GM12878 (cell line): ENCODE data around the gene SPOP. TPM values are rescaled to one million over a fixed set of nuclear protein-coding genes. Genes with fewer than 3 reads are reported as not detected.

ENCODE experiments used
- ATAC-seq: fragments of 200-7000 bp; cut with Tn5 transposase; 3 replicates; pipeline ENCODE4 v1.9.1; 2020; ENCODE audit warnings: mild to moderate bottlenecking, moderate library complexity
- BruUV-seq: library from RNA; stranded (reverse); fragments of 400-500 nt; replicated peaks from 2 replicates; lab custom pipeline; 2021; lab: Mats Ljungman, UMichigan
- CTCF ChIA-PET: fragments of 300-600 bp; sonication (Branson Sonifier 250); formaldehyde crosslinking; extraction: SDS; loops from one replicate; lab custom pipeline; 2021; ENCODE audit warnings: inconsistent platforms; lab: Yijun Ruan, JAX
- POLR2A ChIA-PET: fragments of 350-600 bp; formaldehyde crosslinking; extraction: SDS; loops from one replicate; lab custom pipeline; 2021; ENCODE audit warnings: inconsistent platforms; lab: Charles Lee
- RAD21 ChIA-PET: fragments of 300-600 bp; sonication (Branson Sonifier 250); formaldehyde crosslinking; loops from one replicate; lab custom pipeline; 2023; ENCODE audit warnings: antibody characterized with exemption; ENCODE audit not compliant: unreplicated experiment; lab: Charles Lee
- SMC1A ChIA-PET: fragments of 300-600 bp; sonication (Branson Sonifier 250); formaldehyde crosslinking; loops from one replicate; lab custom pipeline; 2023; ENCODE audit not compliant: unreplicated experiment, uncharacterized antibody; lab: Charles Lee
- DNase-seq: peaks from one replicate; pipeline ENCODE4 v3.0.0-alpha.2; 2011; ENCODE audit warnings: low read depth, low spot score
- FAIRE-seq: peaks from 3 replicates; lab custom pipeline; 2011; peaks lifted over from hg19 to GRCh38; lab: Jason Lieb, UNC
- H2AFZ ChIP-seq: 2 replicates; pipeline ENCODE4 v1.6.0; 2011; ENCODE audit warnings: low read depth, low read length, control low read depth; ENCODE audit not compliant: control insufficient read depth
- H3K27ac ChIP-seq: 2 replicates; pipeline ENCODE4 v1.5.1; 2011; ENCODE audit warnings: control low read depth; ENCODE audit not compliant: control insufficient read depth, insufficient read depth
- H3K27me3 ChIP-seq, 2 experiments: replicated peaks in 1 of 2; 2 replicates each; pipeline versions ENCODE4 v1.6.0 to v1.6.1; 2011; ENCODE audit warnings: low read length in 1 of 2; ENCODE audit not compliant: control insufficient read depth in 2 of 2, insufficient read depth in 2 of 2
- H3K36me3 ChIP-seq, 2 experiments: 2 replicates each; pipeline ENCODE4 v1.5.1; 2011; ENCODE audit warnings: low read length in 1 of 2; ENCODE audit not compliant: control insufficient read depth in 2 of 2, insufficient read depth in 2 of 2
- H3K4me1 ChIP-seq: 2 replicates; pipeline ENCODE4 v1.6.1; 2011; ENCODE audit warnings: mild to moderate bottlenecking, low read length, moderate library complexity, mixed read lengths; ENCODE audit not compliant: control insufficient read depth, insufficient read depth
- H3K4me2 ChIP-seq: 2 replicates; pipeline ENCODE4 v1.6.0; 2011; ENCODE audit warnings: control low read depth; ENCODE audit not compliant: control insufficient read depth, insufficient read depth
- H3K4me3 ChIP-seq: fragments of 200-600 bp; sonication (generic); 2 replicates; pipeline ENCODE4 v1.5.1; 2016
- H3K79me2 ChIP-seq: 2 replicates; pipeline ENCODE4 v1.6.0; 2011; ENCODE audit warnings: low read length; ENCODE audit not compliant: control insufficient read depth, insufficient read depth
- H3K9ac ChIP-seq: 2 replicates; pipeline ENCODE4 v1.8.0; 2011; ENCODE audit warnings: low read length, control low read depth, mixed read lengths; ENCODE audit not compliant: control insufficient read depth, insufficient read depth
- H3K9me3 ChIP-seq: replicated peaks from 3 replicates; pipeline ENCODE4 v1.5.1; 2011; ENCODE audit warnings: mild to moderate bottlenecking, low read length; ENCODE audit not compliant: control insufficient read depth, insufficient read depth
- H4K20me1 ChIP-seq: 2 replicates; pipeline ENCODE4 v1.6.0; 2011; ENCODE audit not compliant: control insufficient read depth, insufficient read depth
- CHD1 ChIP-seq: IDR thresholded peaks from 2 replicates; pipeline ENCODE4 v1.6.1; 2012; ENCODE audit warnings: low read depth, low read length, improper control_type of control experiment
- DPF2 ChIP-seq: fragments of 450-650 bp; IDR thresholded peaks from 2 replicates; pipeline ENCODE4 v1.6.1; 2017; ENCODE audit warnings: mild to moderate bottlenecking
- FOXK2 ChIP-seq: fragments of 450-650 bp; IDR thresholded peaks from 2 replicates; pipeline ENCODE4 v1.6.1; 2017; ENCODE audit warnings: mild to moderate bottlenecking, moderate library complexity
- HDAC2 ChIP-seq: fragments of 200-600 bp; sonication (generic); IDR thresholded peaks from 2 replicates; pipeline ENCODE4 v1.6.1; 2017
- MXI1 ChIP-seq: fragments of 150-350 bp; IDR thresholded peaks from 2 replicates; pipeline ENCODE4 v1.6.1; 2011; ENCODE audit warnings: low read depth, mild to moderate bottlenecking, inconsistent platforms, low read length, improper control_type of control experiment
- PAX5 ChIP-seq: IDR thresholded peaks from 2 replicates; pipeline ENCODE4 v1.6.1; 2011; ENCODE audit warnings: low read depth, low read length, borderline replicate concordance
- PML ChIP-seq: IDR thresholded peaks from 2 replicates; pipeline ENCODE4 v1.6.1; 2012; ENCODE audit warnings: low read length, inconsistent platforms
- RAD51 ChIP-seq: fragments of 450-650 bp; IDR thresholded peaks from 2 replicates; pipeline ENCODE4 v1.6.1; 2016; ENCODE audit warnings: moderate library complexity, mild to moderate bottlenecking, inconsistent platforms
- WGBS: methylation state at CpG from one replicate; pipeline ENCODE4 v1.1.6; 2016; ENCODE audit warnings: low lambda C conversion rate; ENCODE audit not compliant: insufficient replicate concordance, insufficient coverage; ENCODE audit errors: missing lambda C conversion rate; 5-methylcytosine and 5-hydroxymethylcytosine counted together
- in situ Hi-C: fragments of 300-500 bp; cut with MboI; formaldehyde crosslinking; loops from 9 replicates; pipeline ENCODE4 v1.14.3; 2018; ENCODE audit warnings: mixed read lengths
- intact Hi-C: fragments of 100-400 bp; cut with micrococcal nuclease; formaldehyde crosslinking; loops from one replicate; pipeline ENCODE4 v1.14.2; 2022; ENCODE audit not compliant: unreplicated experiment
- polyA plus RNA-seq, 11 experiments: library from polyadenylated mRNA; depleted of rRNA in 4 of 11; unstranded in 6 of 11; stranded (reverse) in 5 of 11; fragments of >200 nt; fragmentation: Nextera tagmentation in 4 of 11; fragmentation: Illumina TruSeq in 1 of 11; extraction: Ambion mirVana in 4 of 11; extraction: Trizol in 1 of 11; gene quantifications; 1 replicate in 1 of 11; 2 replicates in 10 of 11; pipeline versions ENCODE4 v1.2.1 to v1.2.3, GENCODE V29; 2011 to 2016; ENCODE audit warnings: inconsistent platforms in 2 of 11, missing spikeins in 2 of 11, low read depth in 1 of 11
- total RNA-seq, 4 experiments: library from RNA; depleted of rRNA in 3 of 4; stranded (reverse); fragments of >200 nt in 3 of 4; fragmentation: Illumina TruSeq in 1 of 4; extraction: Trizol in 1 of 4; gene quantifications; 2 replicates each; pipeline versions ENCODE4 v1.2.1 to v1.2.3, GENCODE V29; 2013 to 2021

The SPOP gene
- total and polyA plus RNA-seq, 10 of the 15 experiments (the other 5 are each of a cell fraction or from before 2014, with no cell fraction given): 35.1 to 80.4 (median 44.7) TPM

- DNase-seq (no peak), ATAC-seq (peak; percentile 30), FAIRE-seq (no peak)
- Histone ChIP-seq H3K4me1 (no peaks in the 10 kb centered on the region; the same call in 1 of the 2 replicates), H3K27ac (no peak overlapping the region), H3K9ac (no peak overlapping the region), H3K36me3 (no peaks in the 10 kb centered on the region), H3K79me2 (no peaks in the 10 kb centered on the region), H3K4me2 (peak overlapping the region; percentile 86), H2AFZ (no peak overlapping the region), H3K4me3 (peak overlapping the region; percentile 72; the same call in 1 of the 2 replicates), H4K20me1 (no peaks in the 10 kb centered on the region), H3K9me3 (no peaks in the 10 kb centered on the region), H3K27me3 (peaks cover 2 to 8% of the 10 kb centered on the region in 2 experiments; a peak in 3 of 4 replicates)
- POLR2A ChIA-PET: interaction anchor here (1.6 kb wide), 1 partner anchor 119 kb away, joined by 7 read pairs; no protein-coding TSS in a partner anchor
- no TSS peak for BruUV-seq
- intact Hi-C loops (no loop called here), in situ Hi-C loops (no loop called here)
- TF ChIP-seq PAX5: no peak
- no peak for TF ChIP-seq RAD51
- TF ChIP-seq MXI1: no peak
- TF ChIP-seq PML: no peak
- TF ChIP-seq CHD1: no peak
- TF ChIP-seq DPF2: no peak
- no peak for TF ChIP-seq FOXK2
- TF ChIP-seq HDAC2: no peak
- CTCF ChIA-PET: interaction anchor here (0.6 to 17.8 kb wide), 3 partner anchors 9 to 119 kb away, joined by 3 to 483 read pairs (median 4); no protein-coding TSS in a partner anchor
- RAD21 ChIA-PET: interaction anchor here (1.3 to 1.9 kb wide), 2 partner anchors 119 to 124 kb away, joined by 3 to 12 read pairs; no protein-coding TSS in a partner anchor
- SMC1A ChIA-PET: interaction anchor here (0.9 kb wide), 1 partner anchor 119 kb away, joined by 4 read pairs; no protein-coding TSS in a partner anchor
- 30% methylated on average over 14 of the region's 22 CpGs for WGBS
Measured at GRCh38 chr17:49576917-49577649, 100.8 kb downstream of the SPOP start.
